HUES6 (cell line): ENCODE data around the gene RAB34.

ENCODE experiments used
- H3K27ac ChIP-seq: 2 replicates; pipeline ENCODE4 v1.7.0; 2013; ENCODE audit warnings: low read depth, mild to moderate bottlenecking, low read length, inconsistent platforms
- H3K27me3 ChIP-seq: 2 replicates; pipeline ENCODE4 v1.6.1; 2013; ENCODE audit warnings: low read length; ENCODE audit not compliant: control insufficient read depth, insufficient read depth
- H3K36me3 ChIP-seq: 2 replicates; pipeline ENCODE4 v1.6.1; 2013; ENCODE audit warnings: low read length; ENCODE audit not compliant: control insufficient read depth, insufficient read depth
- H3K4me1 ChIP-seq: 2 replicates; pipeline ENCODE4 v1.6.1; 2013; ENCODE audit warnings: low read length; ENCODE audit not compliant: control insufficient read depth, insufficient read depth
- H3K4me3 ChIP-seq: 2 replicates; pipeline ENCODE4 v1.5.1; 2013; ENCODE audit warnings: low read depth, low read length
- H3K9ac ChIP-seq: one replicate; pipeline ENCODE4 v1.6.1; 2013; ENCODE audit warnings: mild to moderate bottlenecking, low read length
- H3K9me3 ChIP-seq: 2 replicates; pipeline ENCODE4 v1.6.1; 2013; ENCODE audit warnings: low read depth, low read length; ENCODE audit not compliant: control insufficient read depth, insufficient read depth

The RAB34 gene

DNA sequence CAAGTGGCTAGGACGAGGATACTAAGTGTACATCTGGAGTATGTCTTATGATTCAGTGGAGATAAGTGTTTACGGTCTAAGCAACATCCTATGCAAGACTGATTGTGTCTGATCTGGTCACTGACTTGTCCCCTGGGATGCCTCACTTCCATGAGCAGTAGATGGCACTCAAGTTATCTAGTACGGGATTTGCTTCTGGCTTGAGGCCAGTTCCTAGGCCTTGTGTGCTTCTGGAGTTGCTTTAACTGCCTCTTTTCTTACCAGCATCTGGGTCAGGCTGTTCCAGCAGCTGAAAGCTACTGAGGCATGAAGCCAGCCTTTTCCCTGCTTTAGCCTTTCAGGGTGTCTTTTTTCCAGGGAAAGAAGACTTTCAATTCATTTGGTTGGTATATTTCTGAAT is 32.7 kb downstream of the RAB34 start:
- no peaks in the 10 kb centered on the region for H3K9me3 ChIP-seq
- no peak overlapping the region for H3K27ac ChIP-seq
- no peak overlapping the region for H3K4me3 ChIP-seq
- no peaks in the 10 kb centered on the region for H3K27me3 ChIP-seq
- peaks cover 97% of the 10 kb centered on the region for H3K36me3 ChIP-seq
- no peak overlapping the region for H3K9ac ChIP-seq
- H3K4me1 ChIP-seq = no peaks in the 10 kb centered on the region

DNA sequence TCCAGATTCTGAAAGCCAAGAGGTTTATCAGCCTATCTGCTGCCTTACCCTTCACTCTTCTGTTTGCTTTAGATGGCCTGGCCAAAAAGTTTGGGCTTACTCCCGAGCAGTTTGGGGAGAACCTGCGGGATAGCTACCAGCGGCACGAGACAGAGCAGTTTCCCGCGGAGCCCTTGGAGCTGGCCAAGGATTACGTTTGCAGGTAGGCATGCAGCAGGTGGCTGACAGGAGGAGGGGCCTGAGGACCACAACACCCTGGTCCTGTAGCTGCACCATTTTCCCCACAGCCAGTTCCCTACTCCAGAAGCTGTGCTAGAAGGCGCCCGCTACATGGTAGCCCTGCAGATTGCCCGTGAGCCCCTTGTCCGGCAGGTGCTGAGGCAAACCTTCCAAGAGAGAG is 35.0 kb downstream of the RAB34 start:
- no peak overlapping the region for H3K4me3 ChIP-seq
- H3K9ac ChIP-seq = no peak overlapping the region
- H3K9me3 ChIP-seq = no peaks in the 10 kb centered on the region
- no peak overlapping the region for H3K27ac ChIP-seq
- H3K27me3 ChIP-seq = no peaks in the 10 kb centered on the region
- peaks cover 95% of the 10 kb centered on the region for H3K36me3 ChIP-seq
- no peaks in the 10 kb centered on the region for H3K4me1 ChIP-seq

DNA sequence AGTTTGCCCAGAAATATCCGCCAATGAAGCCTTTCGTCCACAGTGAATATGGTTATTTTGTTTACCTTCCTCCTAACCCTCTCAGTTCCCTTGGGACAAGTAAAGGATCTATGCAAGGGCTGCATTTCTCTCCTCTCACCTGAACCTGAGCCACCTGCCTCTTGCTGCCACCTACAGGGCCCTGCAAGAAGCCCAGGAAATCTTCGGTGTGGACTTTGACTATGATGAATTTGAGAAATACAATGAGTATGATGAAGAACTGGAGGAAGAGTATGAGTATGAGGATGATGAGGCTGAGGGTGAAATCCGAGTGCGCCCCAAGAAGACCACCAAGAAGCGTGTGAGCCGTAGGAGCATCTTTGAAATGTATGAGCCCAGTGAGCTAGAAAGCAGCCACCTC is 41.7 kb downstream of the RAB34 start:
- Histone ChIP-seq H3K27ac (no peak overlapping the region), H3K4me1 (no peaks in the 10 kb centered on the region), H3K4me3 (no peak overlapping the region), H3K9ac (no peak overlapping the region), H3K27me3 (no peaks in the 10 kb centered on the region), H3K36me3 (peaks cover 97% of the 10 kb centered on the region), H3K9me3 (no peaks in the 10 kb centered on the region)

DNA sequence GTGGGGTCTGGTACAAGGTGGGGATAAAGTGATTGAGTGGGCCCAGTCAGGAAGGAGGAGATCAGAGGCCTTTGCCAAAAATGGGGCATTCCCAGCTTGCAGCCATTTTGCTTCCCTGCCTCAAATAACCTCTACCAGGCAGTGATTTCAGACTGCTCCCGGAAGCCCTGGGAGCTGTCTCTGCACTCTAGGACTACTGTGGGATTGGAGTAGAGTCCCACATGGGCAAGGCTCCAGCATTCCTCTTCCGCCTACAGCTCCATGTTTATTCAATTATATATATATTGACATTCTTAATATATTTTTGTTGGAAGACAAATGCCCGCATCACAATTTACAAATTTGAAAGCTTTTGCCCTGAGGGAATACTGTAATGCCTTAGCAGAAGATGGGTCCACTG is 42.2 kb downstream of the RAB34 start:
- Histone ChIP-seq H3K4me1 (no peaks in the 10 kb centered on the region), H3K9me3 (no peaks in the 10 kb centered on the region), H3K36me3 (peaks cover 96% of the 10 kb centered on the region), H3K4me3 (no peak overlapping the region), H3K9ac (no peak overlapping the region), H3K27me3 (no peaks in the 10 kb centered on the region), H3K27ac (no peak overlapping the region)

DNA sequence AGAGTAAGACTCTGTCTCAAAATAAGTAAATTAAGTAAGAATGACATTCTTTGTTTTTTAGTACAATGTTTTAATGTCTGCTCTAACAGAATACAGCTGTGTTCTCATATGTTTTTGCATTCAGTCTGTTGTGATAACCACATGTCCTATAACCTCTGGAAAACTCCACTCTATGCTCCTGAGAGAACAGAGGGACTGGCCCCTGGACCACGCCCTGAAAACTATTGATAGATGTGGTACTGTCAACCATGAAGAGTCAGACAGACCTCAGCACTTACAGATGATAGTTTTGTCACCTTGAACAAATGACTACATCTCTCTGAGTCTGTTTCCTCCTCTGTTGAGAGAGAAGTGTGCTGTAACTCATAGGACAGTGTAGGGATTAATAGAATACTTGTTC is 47.8 kb downstream of the RAB34 start:
- Histone ChIP-seq H3K9ac (no peak overlapping the region), H3K36me3 (peaks cover 78% of the 10 kb centered on the region), H3K27me3 (no peaks in the 10 kb centered on the region), H3K27ac (no peak overlapping the region), H3K4me1 (no peaks in the 10 kb centered on the region), H3K9me3 (no peaks in the 10 kb centered on the region), H3K4me3 (no peak overlapping the region)

DNA sequence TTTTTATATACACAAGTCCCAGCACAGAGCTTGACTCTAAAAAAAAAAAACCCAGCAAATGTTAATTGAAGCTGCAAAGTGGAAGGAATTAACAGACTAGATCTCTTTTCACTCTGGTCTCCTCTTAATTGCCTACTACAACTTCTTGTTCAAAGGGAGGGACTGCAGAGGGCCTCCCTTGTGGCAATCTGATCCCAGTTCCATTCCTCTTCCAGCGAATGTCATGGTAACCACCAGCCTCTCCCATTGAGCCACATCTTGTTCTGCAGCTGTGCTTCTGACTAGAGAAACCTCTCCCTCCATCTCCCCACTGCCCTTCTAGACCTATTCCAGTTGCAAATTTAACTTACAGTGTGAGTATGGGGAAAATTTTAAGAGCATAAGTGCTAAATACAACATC is 49.8 kb downstream of the RAB34 start:
- H3K4me3 ChIP-seq = no peak overlapping the region
- H3K36me3 ChIP-seq = peaks cover 63% of the 10 kb centered on the region
- H3K9me3 ChIP-seq = no peaks in the 10 kb centered on the region
- no peak overlapping the region for H3K9ac ChIP-seq
- H3K27me3 ChIP-seq = no peaks in the 10 kb centered on the region
- H3K4me1 ChIP-seq = peaks cover 3% of the 10 kb centered on the region; the same call in 1 of the 2 replicates
- no peak overlapping the region for H3K27ac ChIP-seq

DNA sequence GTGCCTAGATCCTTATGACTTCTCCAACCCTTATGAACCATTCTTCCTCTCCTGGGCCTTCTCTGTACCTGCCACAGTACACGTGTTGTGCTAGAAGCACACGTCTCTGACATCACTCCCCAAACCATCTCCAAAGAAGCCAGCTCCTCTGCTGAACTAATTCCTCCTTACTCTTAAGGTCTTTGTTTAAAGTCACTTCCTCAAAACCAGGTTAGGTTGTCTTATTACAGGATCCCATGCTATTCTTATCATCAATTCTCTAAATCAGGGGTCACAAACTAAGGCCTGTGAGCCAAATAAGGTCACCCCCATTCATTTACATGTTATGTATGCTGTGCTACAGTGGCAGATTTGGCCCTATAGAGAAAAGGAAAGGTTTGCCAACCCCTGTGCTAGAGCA is 51.7 kb downstream of the RAB34 start:
- no peak overlapping the region for H3K9ac ChIP-seq
- no peak overlapping the region for H3K27ac ChIP-seq
- H3K4me3 ChIP-seq = no peak overlapping the region
- peaks cover 45% of the 10 kb centered on the region for H3K36me3 ChIP-seq
- H3K4me1 ChIP-seq = peaks cover 5% of the 10 kb centered on the region; the same call in 1 of the 2 replicates
- no peaks in the 10 kb centered on the region for H3K27me3 ChIP-seq
- H3K9me3 ChIP-seq = no peaks in the 10 kb centered on the region
